Uterus (tissue), 4 donors: ENCODE data around the gene NEMP2. TPM values are rescaled to one million over a fixed set of nuclear protein-coding genes. Genes with fewer than 3 reads are reported as not detected.

Experiments used
- DNase-seq, 2 donors: peaks; one replicate each; pipeline ENCODE4 v3.0.0-alpha.2; 2019 to 2020
- H3K27ac ChIP-seq, 2 donors: fragments of 200-600 bp; sonication (generic); 1 replicate in 1 of 2; 2 replicates in 1 of 2; pipeline ENCODE4 v1.5.1; 2016 to 2018
- H3K27me3 ChIP-seq, 2 donors: fragments of 200-600 bp; sonication (generic); one replicate each; pipeline ENCODE4 v1.5.1; 2018 to 2019; ENCODE audit warnings: control low read depth in 1 of 2
- H3K36me3 ChIP-seq, 2 donors: fragments of 200-600 bp; sonication (generic); one replicate each; pipeline ENCODE4 v1.5.1; 2019; ENCODE audit warnings: control low read depth in 1 of 2
- H3K4me1 ChIP-seq, 2 donors: fragments of 200-600 bp; sonication (generic); one replicate each; pipeline ENCODE4 v1.5.1; 2018 to 2019; ENCODE audit warnings: control low read depth in 1 of 2
- H3K4me3 ChIP-seq, 2 donors: fragments of 200-600 bp; sonication (generic); 1 replicate in 1 of 2; 2 replicates in 1 of 2; pipeline ENCODE4 v1.5.1; 2018 to 2019; ENCODE audit warnings: mild to moderate bottlenecking in 1 of 2
- H3K9me3 ChIP-seq, 2 donors: fragments of 200-600 bp; sonication (generic); one replicate each; pipeline ENCODE4 v1.5.1; 2019; ENCODE audit warnings: control low read depth in 1 of 2
- POLR2A ChIP-seq, 2 donors: fragments of 450-650 bp; IDR thresholded peaks; one replicate each; pipeline ENCODE4 v1.6.1; 2016; ENCODE audit warnings: antibody characterized with exemption in 2 of 2, mild to moderate bottlenecking in 1 of 2, moderate library complexity in 1 of 2
- intact Hi-C: fragments of 100-400 bp; cut with DNase I; formaldehyde crosslinking; loops from one replicate; pipeline ENCODE4 v1.15.1; 2023; ENCODE audit warnings: low total_unique reads
- total RNA-seq, 4 donors: library from RNA; depleted of rRNA in 3 of 4; stranded (reverse); fragments of >200 nt in 3 of 4; gene quantifications; one replicate each; pipeline versions ENCODE4 v1.1.0 to v1.2.4, GENCODE V29; 2014 to 2023
- TF ChIP-seq, protein P1 (sequence below), 4 experiments: fragments of 200-600 bp in 2 of 4; fragments of 450-650 bp in 2 of 4; sonication (generic) in 2 of 4; IDR thresholded peaks; one replicate each; pipeline ENCODE4 v1.5.1; 2016 to 2019; ENCODE audit warnings: antibody characterized with exemption in 4 of 4, mild to moderate bottlenecking in 2 of 4, moderate library complexity in 1 of 4
- donor health status: DM: yes; HTN: yes; CAD: no.

The NEMP2 gene
- total RNA-seq, 4 donors from 2014 or later, result 2.0 to 16.5 (median 5.7) TPM

DNA sequence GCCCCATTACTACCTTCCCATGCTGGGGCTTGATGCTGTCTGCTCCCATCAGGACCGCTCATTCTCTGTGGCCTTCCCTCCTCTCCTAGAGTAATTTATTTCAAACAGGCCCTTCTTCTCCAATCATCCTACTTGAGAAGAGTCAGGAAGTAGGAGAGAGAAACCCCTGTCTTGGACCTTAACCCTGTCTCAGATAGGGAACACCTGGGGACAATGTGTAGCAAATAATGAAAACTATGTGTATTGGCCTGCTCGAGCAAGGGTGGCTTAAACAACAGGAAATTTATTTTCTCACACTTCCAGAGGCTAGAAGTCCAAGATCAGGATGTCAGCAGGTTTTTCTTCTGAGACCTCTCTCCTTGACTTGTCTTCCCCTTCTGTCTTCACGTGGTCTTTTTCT is 26.6 kb upstream of the NEMP2 start:
- H3K4me3 ChIP-seq, result no peak overlapping the region
- no peaks in the 10 kb centered on the region for H3K36me3 ChIP-seq
- no peaks in the 10 kb centered on the region for H3K27me3 ChIP-seq
- no peak for DNase-seq
- H3K9me3 ChIP-seq, result no peaks in the 10 kb centered on the region
- TF ChIP-seq, protein P1, sequence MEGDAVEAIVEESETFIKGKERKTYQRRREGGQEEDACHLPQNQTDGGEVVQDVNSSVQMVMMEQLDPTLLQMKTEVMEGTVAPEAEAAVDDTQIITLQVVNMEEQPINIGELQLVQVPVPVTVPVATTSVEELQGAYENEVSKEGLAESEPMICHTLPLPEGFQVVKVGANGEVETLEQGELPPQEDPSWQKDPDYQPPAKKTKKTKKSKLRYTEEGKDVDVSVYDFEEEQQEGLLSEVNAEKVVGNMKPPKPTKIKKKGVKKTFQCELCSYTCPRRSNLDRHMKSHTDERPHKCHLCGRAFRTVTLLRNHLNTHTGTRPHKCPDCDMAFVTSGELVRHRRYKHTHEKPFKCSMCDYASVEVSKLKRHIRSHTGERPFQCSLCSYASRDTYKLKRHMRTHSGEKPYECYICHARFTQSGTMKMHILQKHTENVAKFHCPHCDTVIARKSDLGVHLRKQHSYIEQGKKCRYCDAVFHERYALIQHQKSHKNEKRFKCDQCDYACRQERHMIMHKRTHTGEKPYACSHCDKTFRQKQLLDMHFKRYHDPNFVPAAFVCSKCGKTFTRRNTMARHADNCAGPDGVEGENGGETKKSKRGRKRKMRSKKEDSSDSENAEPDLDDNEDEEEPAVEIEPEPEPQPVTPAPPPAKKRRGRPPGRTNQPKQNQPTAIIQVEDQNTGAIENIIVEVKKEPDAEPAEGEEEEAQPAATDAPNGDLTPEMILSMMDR (IDR thresholded peaks at IDR 0.05), result no peak
- no peak for TF ChIP-seq POLR2A (IDR thresholded peaks at IDR 0.05)
- H3K4me1 ChIP-seq, result no peaks in the 10 kb centered on the region
- no peak overlapping the region for H3K27ac ChIP-seq
- intact Hi-C loops, result no loop called here

DNA sequence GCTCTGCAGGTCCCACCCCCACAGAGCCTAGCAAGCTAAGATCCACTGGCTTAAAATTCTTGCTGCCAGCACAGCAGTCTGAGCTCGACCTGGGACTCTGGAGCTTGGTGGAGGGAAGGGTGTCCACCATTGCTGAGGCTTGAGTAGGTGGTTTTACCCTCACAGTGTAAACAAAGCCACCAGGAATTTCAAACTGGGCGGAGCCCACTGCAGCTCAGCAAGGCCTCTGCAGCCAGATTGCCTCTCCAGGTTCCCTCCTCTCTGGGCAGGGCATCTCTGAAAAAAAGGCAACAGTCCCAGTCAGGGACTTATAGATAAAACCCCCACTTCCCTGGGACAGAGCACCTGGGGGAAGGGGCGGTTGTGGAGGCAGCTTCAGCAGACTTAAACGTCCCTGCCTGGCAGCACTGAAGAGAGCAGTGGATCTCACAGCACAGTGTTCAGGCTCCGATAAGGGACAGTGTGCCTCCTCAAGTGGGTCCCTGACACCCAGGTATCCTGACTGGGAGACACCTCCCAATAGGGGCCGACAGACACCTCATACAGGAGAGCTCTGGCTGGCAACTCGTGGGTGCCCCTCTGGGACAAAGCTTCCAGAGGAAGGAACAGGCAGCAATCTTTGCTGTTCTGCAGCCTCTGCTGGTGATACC is 20.0 kb upstream of the NEMP2 start:
- no peaks in the 10 kb centered on the region for H3K4me1 ChIP-seq
- no peaks in the 10 kb centered on the region for H3K9me3 ChIP-seq
- H3K36me3 ChIP-seq, result no peaks in the 10 kb centered on the region
- H3K4me3 ChIP-seq, result no peak overlapping the region
- intact Hi-C loops, result no loop called here
- no peaks in the 10 kb centered on the region for H3K27me3 ChIP-seq
- TF ChIP-seq, protein P1 (IDR thresholded peaks at IDR 0.05), result no peak
- no peak for TF ChIP-seq POLR2A (IDR thresholded peaks at IDR 0.05)
- H3K27ac ChIP-seq, result no peak overlapping the region
- DNase-seq, result no peak

DNA sequence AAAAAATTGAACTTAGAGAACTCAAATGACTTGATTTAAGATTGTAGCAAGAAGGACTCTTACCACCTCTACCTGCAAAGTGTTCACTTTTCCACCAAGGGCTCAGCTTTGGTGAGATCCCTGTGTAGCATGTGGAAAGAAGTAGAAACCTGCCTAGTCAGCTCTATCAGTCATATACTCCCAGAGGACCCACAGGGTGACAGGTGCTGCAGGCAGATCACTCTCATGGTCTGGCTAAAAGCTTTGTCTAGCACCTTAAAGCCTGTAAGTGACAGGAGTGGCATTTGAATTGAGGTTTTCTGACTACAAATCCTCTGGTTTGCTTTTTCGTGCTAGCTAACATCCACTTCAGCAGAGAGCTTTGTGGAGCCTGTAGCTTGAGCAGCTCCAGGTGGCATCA is 18.7 kb upstream of the NEMP2 start:
- Histone ChIP-seq H3K4me3 (no peak overlapping the region), H3K4me1 (no peaks in the 10 kb centered on the region), H3K9me3 (no peaks in the 10 kb centered on the region), H3K36me3 (no peaks in the 10 kb centered on the region), H3K27me3 (no peaks in the 10 kb centered on the region), H3K27ac (no peak overlapping the region)
- TF ChIP-seq, protein P1 (IDR thresholded peaks at IDR 0.05), result no peak
- no peak for TF ChIP-seq POLR2A (IDR thresholded peaks at IDR 0.05)
- intact Hi-C loops, result no loop called here
- no peak for DNase-seq

DNA sequence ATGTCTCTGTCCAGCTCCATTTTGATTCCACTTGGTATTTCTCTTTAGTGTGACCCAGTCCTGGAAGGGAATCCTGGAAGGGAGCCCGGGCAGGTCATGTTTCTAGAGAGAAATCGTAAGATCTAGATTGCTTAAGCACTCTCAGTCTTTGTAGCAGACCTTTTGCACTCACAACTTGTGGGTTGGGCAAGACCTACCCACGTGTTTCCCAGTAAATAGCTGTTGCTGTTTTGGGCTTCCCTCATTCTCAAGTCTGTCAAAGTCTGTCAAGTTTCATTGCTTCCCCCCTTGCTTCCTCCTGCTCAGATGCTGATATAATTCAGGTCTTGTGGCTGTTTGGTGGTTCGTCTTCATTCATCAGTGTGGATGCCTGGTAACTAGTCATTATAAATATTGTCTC is 17.4 kb upstream of the NEMP2 start:
- no peak for TF ChIP-seq POLR2A (IDR thresholded peaks at IDR 0.05)
- TF ChIP-seq, protein P1 (IDR thresholded peaks at IDR 0.05), result no peak
- H3K27me3 ChIP-seq, result no peaks in the 10 kb centered on the region
- intact Hi-C loops, result no loop called here

DNA sequence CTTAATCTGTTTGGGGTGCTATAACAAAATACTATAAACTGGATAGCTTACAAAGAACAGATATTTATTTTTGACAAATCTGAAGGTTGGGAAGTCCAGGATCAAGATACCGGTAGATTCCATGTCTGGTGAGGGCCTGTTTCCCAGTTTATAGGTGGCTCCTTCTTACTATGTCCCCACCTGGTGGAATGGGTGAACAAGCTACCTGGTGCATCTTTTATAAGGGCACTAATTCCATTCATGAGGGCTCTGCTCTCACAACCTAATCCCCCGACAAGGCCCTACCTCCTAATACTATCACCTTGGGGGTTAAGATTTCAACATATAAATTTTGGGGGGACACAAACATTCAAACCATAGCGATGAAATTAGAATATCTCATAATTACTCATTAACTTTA is 15.6 kb upstream of the NEMP2 start:
- intact Hi-C loops, result no loop called here

More for the DNA sequence above, 17.4 kb upstream of the NEMP2 start:
- Histone ChIP-seq H3K4me3 (no peak overlapping the region), H3K4me1 (no peaks in the 10 kb centered on the region), H3K27ac (no peak overlapping the region), H3K9me3 (no peaks in the 10 kb centered on the region), H3K36me3 (no peaks in the 10 kb centered on the region)
- DNase-seq, result no peak

More for the DNA sequence above, 15.6 kb upstream of the NEMP2 start:
- H3K27me3 ChIP-seq, result no peaks in the 10 kb centered on the region
- TF ChIP-seq, protein P1 (IDR thresholded peaks at IDR 0.05), result no peak
- no peak for TF ChIP-seq POLR2A (IDR thresholded peaks at IDR 0.05)
- H3K9me3 ChIP-seq, result no peaks in the 10 kb centered on the region
- DNase-seq, result no peak
- no peaks in the 10 kb centered on the region for H3K36me3 ChIP-seq
- no peaks in the 10 kb centered on the region for H3K4me1 ChIP-seq
- no peak overlapping the region for H3K4me3 ChIP-seq
- H3K27ac ChIP-seq, result no peak overlapping the region
